Stimulated activated CD8-positive, alpha-beta memory T cell treated with anti-CD3 and anti-CD28 coated beads, Interleukin-7, amount 100 ng/mL, for 4 hours (primary cell): ENCODE measurements around the gene TOX2.

Experiments used
- DNase-seq, 2 donors: peaks; one replicate each; pipeline ENCODE4 v3.0.0-alpha.2; 2020; ENCODE audit warnings: low read depth in 2 of 2

The TOX2 gene

GRCh38 chr20:44064501-44065400, 150.1 kb downstream of the TOX2 start:
- DNase-seq: no peak

- no peak for DNase-seq
Measured at GRCh38 chr20:44065401-44066340, 151.0 kb downstream of the TOX2 start.

- no peak for DNase-seq
Measured at GRCh38 chr20:44066645-44067606, 152.3 kb downstream of the TOX2 start.

GRCh38 chr20:44067650-44068081, 153.0 kb downstream of the TOX2 start:
- no peak for DNase-seq

- DNase-seq: no peak
Measured at GRCh38 chr20:44068316-44069201, 153.9 kb downstream of the TOX2 start.

GRCh38 chr20:44069203-44070011, 154.8 kb downstream of the TOX2 start:
- DNase-seq: peak; percentile 29 to 35

- DNase-seq: no peak
Measured at GRCh38 chr20:44070139-44070900, 155.7 kb downstream of the TOX2 start.

GRCh38 chr20:44071057-44071456, 156.4 kb downstream of the TOX2 start:
- no peak for DNase-seq

- no peak for DNase-seq
Measured at GRCh38 chr20:44071526-44072111, 157.0 kb downstream of the TOX2 start.

GRCh38 chr20:44072384-44072783, 157.7 kb downstream of the TOX2 start:
- no peak for DNase-seq

- no peak for DNase-seq
Measured at GRCh38 chr20:44073011-44073674, 158.5 kb downstream of the TOX2 start.

- no peak for DNase-seq
Measured at GRCh38 chr20:44073675-44074071, 159.0 kb downstream of the TOX2 start.

- DNase-seq: no peak
Measured at GRCh38 chr20:44074252-44075151, 159.8 kb downstream of the TOX2 start.

- DNase-seq: no peak
Measured at GRCh38 chr20:44075191-44075949, 160.7 kb downstream of the TOX2 start.

- no peak for DNase-seq
Measured at GRCh38 chr20:44075950-44076232, 161.2 kb downstream of the TOX2 start.

- no peak for DNase-seq
Measured at GRCh38 chr20:44079291-44079690, 164.6 kb downstream of the TOX2 start.
